Putamen (tissue), 1 donor: ENCODE measurements around the gene PHF10.
"Not testable (repeated sequence)": the region's sequence is repeated elsewhere in the genome, so short reads cannot be mapped to it uniquely, and the experiment has no call there.

ENCODE experiments used
- DNase-seq: peaks from one replicate; pipeline ENCODE4 v3.0.0-alpha.2; 2016; ENCODE audit warnings: low spot score

Gene PHF10

GRCh38 chr6:169723200-169723909 is 945 bp downstream of the PHF10 start:
- DNase-seq: peak; percentile 70

- no peak for DNase-seq
Measured at GRCh38 chr6:169722362-169723199, 1.7 kb downstream of the PHF10 start.

- DNase-seq: no peak
Measured at GRCh38 chr6:169720207-169720855, 4.0 kb downstream of the PHF10 start.

- DNase-seq: no peak
Measured at GRCh38 chr6:169719117-169719516, 5.2 kb downstream of the PHF10 start.

- DNase-seq: no peak
Measured at GRCh38 chr6:169714595-169714994, 9.7 kb downstream of the PHF10 start.

- no peak for DNase-seq
Measured at GRCh38 chr6:169714178-169714577, 10.1 kb downstream of the PHF10 start.

- no peak for DNase-seq
Measured at GRCh38 chr6:169710009-169710408, 14.3 kb downstream of the PHF10 start.

GRCh38 chr6:169709293-169709692 is 15.0 kb downstream of the PHF10 start:
- no peak for DNase-seq

- DNase-seq: no peak
Measured at GRCh38 chr6:169707772-169708171, 16.5 kb downstream of the PHF10 start.

GRCh38 chr6:169702840-169703246 is 21.5 kb downstream of the PHF10 start:
- DNase-seq: peak; percentile 2

GRCh38 chr6:169701954-169702839 is 22.1 kb downstream of the PHF10 start, which contains the start of the genes C6orf120 and WDR27:
Gene C6orf120, plus strand, starts transcription at chr6:169702126. Its CDS starts 334 bp downstream, at chr6:169702460.
Gene WDR27, minus strand, starts transcription at chr6:169702029. Its CDS starts 13,024 bp downstream, at chr6:169689005.
- peak; percentile 92 for DNase-seq

- DNase-seq: no peak
Measured at GRCh38 chr6:169701311-169701953, 22.9 kb downstream of the PHF10 start.

- no peak for DNase-seq
Measured at GRCh38 chr6:169700296-169700695, 24.0 kb downstream of the PHF10 start.

- not testable (repeated sequence) for DNase-seq
Measured at GRCh38 chr6:169697115-169697514, 27.2 kb downstream of the PHF10 start.

- DNase-seq: no peak
Measured at GRCh38 chr6:169695131-169695530, 29.2 kb downstream of the PHF10 start.

GRCh38 chr6:169692516-169692915 is 31.8 kb downstream of the PHF10 start:
- no peak for DNase-seq

GRCh38 chr6:169691260-169691659 is 33.0 kb downstream of the PHF10 start:
- no peak for DNase-seq

- DNase-seq: no peak
Measured at GRCh38 chr6:169689287-169689686, 35.0 kb downstream of the PHF10 start.

GRCh38 chr6:169685860-169686259 is 38.4 kb downstream of the PHF10 start:
- DNase-seq: no peak

GRCh38 chr6:169684056-169684455 is 40.2 kb downstream of the PHF10 start:
- no peak for DNase-seq

- DNase-seq: no peak
Measured at GRCh38 chr6:169678342-169678741, 46.0 kb downstream of the PHF10 start.
